Activated CD4-positive, alpha-beta memory T cell treated with anti-CD3 and anti-CD28 coated beads for 36 hours (primary cell): ENCODE measurements around the gene LOXL3. TPM values are rescaled to one million over a fixed set of nuclear protein-coding genes. Genes with fewer than 3 reads are reported as not detected.

ENCODE experiments used
- total RNA-seq, 2 experiments: library from RNA; stranded (reverse); gene quantifications; one replicate each; pipeline ENCODE4 v1.2.3, GENCODE V29; 2021

LOXL3 gene
- total RNA-seq, 2 experiments from 2014 or later = 0.90 to 1.1 TPM

Other genes with a start within 250 kb of the LOXL3 start
- gene SLC4A5, start 210.5 kb downstream of the LOXL3 start, total RNA-seq = 1 to 10 TPM; 2.9 to 3.1 TPM
- 10 to 100 TPM; 75.6 to 79.5 TPM for gene DCTN1, start 173.6 kb downstream of the LOXL3 start, total RNA-seq
- gene C2orf81, start 132.3 kb downstream of the LOXL3 start, total RNA-seq = 1 to 10 TPM; 2.4 to 2.8 TPM
- 100 to 1,000 TPM; 101 TPM for gene WDR54, start 132.2 kb downstream of the LOXL3 start, total RNA-seq
- 1 to 10 TPM; 1.4 to 1.6 TPM for gene RTKN, start 112.0 kb downstream of the LOXL3 start, total RNA-seq
- gene INO80B, start 98.9 kb downstream of the LOXL3 start, total RNA-seq = 10 to 100 TPM; 32.8 to 35.0 TPM
- gene WBP1, start 95.5 kb downstream of the LOXL3 start, total RNA-seq = 10 to 100 TPM; 32.9 to 35.9 TPM
- 10 to 100 TPM; 56.5 to 58.2 TPM for gene MOGS, start 88.6 kb downstream of the LOXL3 start, total RNA-seq
- 100 to 1,000 TPM; 117 to 121 TPM for gene MRPL53, start 81.3 kb downstream of the LOXL3 start, total RNA-seq
- 10 to 100 TPM; 10.1 to 10.8 TPM for gene CCDC142, start 70.9 kb downstream of the LOXL3 start, total RNA-seq
- 10 to 100 TPM; 27.3 to 29.1 TPM for gene TTC31, start 70.9 kb downstream of the LOXL3 start, total RNA-seq
- gene LBX2, start 54.3 kb downstream of the LOXL3 start, total RNA-seq = under 1 TPM; 0.52 to 0.63 TPM
- 10 to 100 TPM; 22.6 to 26.0 TPM for gene PCGF1, start 46.2 kb downstream of the LOXL3 start, total RNA-seq
- under 1 TPM; 0.52 to 0.94 TPM for gene TLX2, start 39.5 kb downstream of the LOXL3 start, total RNA-seq
- gene DQX1, start 27.7 kb downstream of the LOXL3 start, total RNA-seq = under 1 TPM; 0.33 to 0.56 TPM
- 10 to 100 TPM; 92.1 to 98.0 TPM for gene AUP1, start 24.2 kb downstream of the LOXL3 start, total RNA-seq
- gene HTRA2, start 24.0 kb downstream of the LOXL3 start, total RNA-seq = 10 to 100 TPM; 70.6 to 72.3 TPM
- 10 to 100 TPM; 23.1 to 24.5 TPM for gene DOK1, start 778 bp upstream of the LOXL3 start, total RNA-seq
- not detected for gene M1AP, start 94.4 kb upstream of the LOXL3 start, total RNA-seq
- gene SEMA4F, start 100.3 kb upstream of the LOXL3 start, total RNA-seq = 1 to 10 TPM; 7.7 to 7.9 TPM